ENCODE results near the gene CPNE9. TPM values are rescaled to one million over a fixed set of nuclear protein-coding genes. Genes with fewer than 3 reads are reported as not detected.

CPNE9 gene
- polyA plus RNA-seq, 1 of the 3 experiments (the other 2 are of a cell fraction): 0.03 TPM

- H3K9me2 ChIP-seq: no peaks in the 10 kb centered on the region
- DNase-seq: no peak
- no peaks in the 10 kb centered on the region for H3K4me1 ChIP-seq (ENCODE audit: control insufficient read depth in 1 of 2, insufficient read depth in 2 of 2, low read depth in 1 of 2, low read length in 1 of 2)
- H3K4me3 ChIP-seq (ENCODE audit: low read depth in 2 of 2, low read length in 1 of 2): no peak overlapping the region
- no peak overlapping the region for H3K4me2 ChIP-seq
- CTCF ChIA-PET: no interaction called here
- no peaks in the 10 kb centered on the region for H3K79me2 ChIP-seq (ENCODE audit: insufficient read depth)
- POLR2A ChIA-PET: no interaction called here
- no peak for TF ChIP-seq YY1 (IDR thresholded peaks at IDR 0.05; ENCODE audit: low read depth)
- 83% methylated on average over 3 of the region's 6 CpGs for WGBS (ENCODE audit: low lambda C conversion rate)
- H3K27me3 ChIP-seq (ENCODE audit: insufficient read depth): no peaks in the 10 kb centered on the region
- no peak overlapping the region for H2AFZ ChIP-seq (ENCODE audit: low read depth)
- H4K20me1 ChIP-seq (ENCODE audit: insufficient read depth): no peaks in the 10 kb centered on the region
- peaks cover 20 to 89% of the 10 kb centered on the region in 2 experiments for H3K36me3 ChIP-seq (replicated peaks in 1 of 2; ENCODE audit: control insufficient read depth in 1 of 2, insufficient read depth in 2 of 2, low read length in 1 of 2)
- H3K9me3 ChIP-seq: no peaks in the 10 kb centered on the region
- no peak overlapping the region for H3K27ac ChIP-seq (ENCODE audit: low read depth in 2 of 2, low read length in 1 of 2)
- no peak overlapping the region for H3K9ac ChIP-seq
- no peaks in the 10 kb centered on the region for H3F3A ChIP-seq (replicated peaks; ENCODE audit: insufficient read depth)
These were observed 26.8 kb upstream of the CPNE9 start for GRCh38 chr3:9676785-9677184.

GRCh38 chr3:9678493-9678892 is 25.1 kb upstream of the CPNE9 start:
- H3K36me3 ChIP-seq (replicated peaks in 1 of 2; ENCODE audit: control insufficient read depth in 1 of 2, insufficient read depth in 2 of 2, low read length in 1 of 2): peaks cover 12 to 88% of the 10 kb centered on the region in 2 experiments
- H3K79me2 ChIP-seq (ENCODE audit: insufficient read depth): no peaks in the 10 kb centered on the region
- POLR2A ChIA-PET: no interaction called here
- 95% methylated on average over 3 of the region's 3 CpGs for WGBS (ENCODE audit: low lambda C conversion rate)
- no peaks in the 10 kb centered on the region for H3K4me1 ChIP-seq (ENCODE audit: control insufficient read depth in 1 of 2, insufficient read depth in 2 of 2, low read depth in 1 of 2, low read length in 1 of 2)
- DNase-seq: no peak
- no peak overlapping the region for H3K4me3 ChIP-seq (ENCODE audit: low read depth in 2 of 2, low read length in 1 of 2)
- CTCF ChIA-PET: interaction anchor here (1.5 to 1.7 kb wide), 2 partner anchors 9 to 10 kb away, joined by 4 to 5 read pairs; no protein-coding TSS in a partner anchor
- H3F3A ChIP-seq (replicated peaks; ENCODE audit: insufficient read depth): no peaks in the 10 kb centered on the region
- no peaks in the 10 kb centered on the region for H3K9me2 ChIP-seq
- TF ChIP-seq RXRA (IDR thresholded peaks at IDR 0.05; ENCODE audit: borderline replicate concordance, low read depth): no peak
- TF ChIP-seq RCOR1 (IDR thresholded peaks at IDR 0.05; ENCODE audit: low read length): no peak
- TF ChIP-seq TEAD4 (IDR thresholded peaks at IDR 0.05; ENCODE audit: borderline replicate concordance, insufficient read depth): no peak
- H3K27me3 ChIP-seq (ENCODE audit: insufficient read depth): no peaks in the 10 kb centered on the region
- H3K4me2 ChIP-seq: no peak overlapping the region
- no peak overlapping the region for H3K9ac ChIP-seq
- no peaks in the 10 kb centered on the region for H3K9me3 ChIP-seq
- H4K20me1 ChIP-seq (ENCODE audit: insufficient read depth): no peaks in the 10 kb centered on the region
- H2AFZ ChIP-seq (ENCODE audit: low read depth): no peak overlapping the region
- H3K27ac ChIP-seq (ENCODE audit: low read depth in 2 of 2, low read length in 1 of 2): no peak overlapping the region

GRCh38 chr3:9679476-9680080 is 24.1 kb upstream of the CPNE9 start:
- TF ChIP-seq TEAD4 (IDR thresholded peaks at IDR 0.05; ENCODE audit: borderline replicate concordance, insufficient read depth) (no peak), USF2 (IDR thresholded peaks at IDR 0.05; ENCODE audit: borderline replicate concordance, low read depth, low read length) (no peak), NRF1 (IDR thresholded peaks at IDR 0.05; ENCODE audit: low read depth, low read length) (no peak), FOXJ3 (CRISPR knock-in tag; IDR thresholded peaks at IDR 0.05) (no peak), CHD2 (IDR thresholded peaks at IDR 0.05; ENCODE audit: low read length, partially characterized antibody) (no peak)
- no peak overlapping the region for H3K9ac ChIP-seq
- H2AFZ ChIP-seq (ENCODE audit: low read depth): no peak overlapping the region
- no peaks in the 10 kb centered on the region for H3K79me2 ChIP-seq (ENCODE audit: insufficient read depth)
- H3K4me1 ChIP-seq (ENCODE audit: control insufficient read depth in 1 of 2, insufficient read depth in 2 of 2, low read depth in 1 of 2, low read length in 1 of 2): no peaks in the 10 kb centered on the region
- WGBS (ENCODE audit: low lambda C conversion rate): 95% methylated on average over 6 of the region's 6 CpGs
- H3K27ac ChIP-seq (ENCODE audit: low read depth in 2 of 2, low read length in 1 of 2): no peak overlapping the region
- H3K9me2 ChIP-seq: no peaks in the 10 kb centered on the region
- peaks cover 4 to 89% of the 10 kb centered on the region in 2 experiments for H3K36me3 ChIP-seq (replicated peaks in 1 of 2; ENCODE audit: control insufficient read depth in 1 of 2, insufficient read depth in 2 of 2, low read length in 1 of 2)
- H4K20me1 ChIP-seq (ENCODE audit: insufficient read depth): no peaks in the 10 kb centered on the region
- DNase-seq: no peak
- H3F3A ChIP-seq (replicated peaks; ENCODE audit: insufficient read depth): no peaks in the 10 kb centered on the region
- no peaks in the 10 kb centered on the region for H3K27me3 ChIP-seq (ENCODE audit: insufficient read depth)
- ChIA-PET CTCF (interaction anchor here (1.5 kb wide), 1 partner anchor 10 kb away, joined by 4 read pairs; no protein-coding TSS in a partner anchor), POLR2A (no interaction called here)
- no peak overlapping the region for H3K4me2 ChIP-seq
- H3K9me3 ChIP-seq: no peaks in the 10 kb centered on the region
- no peak overlapping the region for H3K4me3 ChIP-seq (ENCODE audit: low read depth in 2 of 2, low read length in 1 of 2)
